A549 (cell line): Measurements from ENCODE around the gene CLEC4M.

Experiments
- BCL3 ChIP-seq: fragments of >200 bp; sonication (Bioruptor Twin); formaldehyde crosslinking; IDR thresholded peaks from 3 replicates; pipeline ENCODE4 v1.6.1; 2016
- CBX8 ChIP-seq: fragments of 200-600 bp; sonication (generic); IDR thresholded peaks from 2 replicates; pipeline ENCODE4 v1.6.1; 2016
- CEBPB ChIP-seq, 2 experiments: fragments of >200 bp in 1 of 2; sonication (Bioruptor Twin) in 1 of 2; formaldehyde crosslinking in 1 of 2; IDR thresholded peaks; 2 replicates each; pipeline ENCODE4 v1.6.1; 2012 to 2016
- CHD4 ChIP-seq: fragments of 200-600 bp; sonication (generic); IDR thresholded peaks from 2 replicates; pipeline ENCODE4 v1.6.1; 2016; ENCODE audit warnings: antibody characterized with exemption, mild to moderate bottlenecking, borderline replicate concordance
- CTCF ChIP-seq: fragments of >200 bp; sonication (Bioruptor Twin); formaldehyde crosslinking; IDR thresholded peaks from 3 replicates; pipeline ENCODE4 v1.5.1; 2016
- EP300 ChIP-seq, 2 experiments: fragments of >200 bp; sonication (Bioruptor Twin); formaldehyde crosslinking; IDR thresholded peaks; 2 replicates in 1 of 2; 3 replicates in 1 of 2; pipeline ENCODE4 v1.6.1; 2016 to 2017
- HOXA7 ChIP-seq: fragments of 250-450 bp; sonication (Bioruptor Pico); IDR thresholded peaks from 2 replicates; pipeline ENCODE4 v1.5.0; 2020; ENCODE audit warnings: mild to moderate bottlenecking, moderate library complexity
- JUNB ChIP-seq: fragments of >200 bp; sonication (Bioruptor Twin); formaldehyde crosslinking; IDR thresholded peaks from 2 replicates; pipeline ENCODE4 v1.6.1; 2016
- MAFK ChIP-seq: fragments of 450-650 bp; IDR thresholded peaks from 2 replicates; pipeline ENCODE4 v1.6.1; 2014; ENCODE audit not compliant: partially characterized antibody
- NR3C1 ChIP-seq: fragments of >200 bp; sonication (Bioruptor Twin); formaldehyde crosslinking; IDR thresholded peaks from 3 replicates; pipeline ENCODE4 v1.6.1; 2017
- POLR2A ChIP-seq: IDR thresholded peaks from 2 replicates; pipeline ENCODE4 v1.6.1; 2012; ENCODE audit warnings: mild to moderate bottlenecking, low read length
- RCOR1 ChIP-seq: fragments of 150-350 bp; IDR thresholded peaks from 2 replicates; pipeline ENCODE4 v1.6.1; 2014; ENCODE audit warnings: antibody characterized with exemption, low read length, low read depth
- SMC3 ChIP-seq: fragments of >200 bp; sonication (Bioruptor Twin); formaldehyde crosslinking; IDR thresholded peaks from 3 replicates; pipeline ENCODE4 v1.6.1; 2018; ENCODE audit warnings: inconsistent platforms
- TF ChIP-seq, protein P1 (sequence below): IDR thresholded peaks from 2 replicates; pipeline ENCODE4 v1.6.1; 2012; ENCODE audit warnings: low read depth, borderline replicate concordance

- no peak for TF ChIP-seq POLR2A
- no peak for TF ChIP-seq EP300 (IDR thresholded peaks at IDR 0.05)
- no peak for TF ChIP-seq CTCF
- TF ChIP-seq JUNB = no peak
- TF ChIP-seq CHD4 = no peak
- TF ChIP-seq MAFK = no peak
- no peak for TF ChIP-seq HOXA7 (CRISPR knock-in tag)
- no peak for TF ChIP-seq NR3C1
- TF ChIP-seq BCL3 = no peak
- no peak for TF ChIP-seq CEBPB (IDR thresholded peaks at IDR 0.05)
- TF ChIP-seq CBX8 = no peak
- TF ChIP-seq, protein P1, sequence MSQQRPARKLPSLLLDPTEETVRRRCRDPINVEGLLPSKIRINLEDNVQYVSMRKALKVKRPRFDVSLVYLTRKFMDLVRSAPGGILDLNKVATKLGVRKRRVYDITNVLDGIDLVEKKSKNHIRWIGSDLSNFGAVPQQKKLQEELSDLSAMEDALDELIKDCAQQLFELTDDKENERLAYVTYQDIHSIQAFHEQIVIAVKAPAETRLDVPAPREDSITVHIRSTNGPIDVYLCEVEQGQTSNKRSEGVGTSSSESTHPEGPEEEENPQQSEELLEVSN = no peak
- TF ChIP-seq RCOR1 = no peak
- no peak for TF ChIP-seq SMC3
Measured at GRCh38 chr19:7731218-7731595, 31.8 kb upstream of the CLEC4M start.
